ENCODE data around the gene LTBP1. TPM values are rescaled to one million over a fixed set of nuclear protein-coding genes. Genes with fewer than 3 reads are reported as not detected.

The LTBP1 gene
- total RNA-seq, 1 donor from 2014 or later: 102 TPM

GRCh38 chr2:33307659-33308270 is 361.0 kb downstream of the LTBP1 start:
- no peak for DNase-seq (ENCODE audit: extremely low spot score, unreplicated experiment)
- H3K27me3 Mint-ChIP-seq (ENCODE audit: unreplicated experiment): no peaks in the 10 kb centered on the region
- TF ChIP-seq, protein P1, sequence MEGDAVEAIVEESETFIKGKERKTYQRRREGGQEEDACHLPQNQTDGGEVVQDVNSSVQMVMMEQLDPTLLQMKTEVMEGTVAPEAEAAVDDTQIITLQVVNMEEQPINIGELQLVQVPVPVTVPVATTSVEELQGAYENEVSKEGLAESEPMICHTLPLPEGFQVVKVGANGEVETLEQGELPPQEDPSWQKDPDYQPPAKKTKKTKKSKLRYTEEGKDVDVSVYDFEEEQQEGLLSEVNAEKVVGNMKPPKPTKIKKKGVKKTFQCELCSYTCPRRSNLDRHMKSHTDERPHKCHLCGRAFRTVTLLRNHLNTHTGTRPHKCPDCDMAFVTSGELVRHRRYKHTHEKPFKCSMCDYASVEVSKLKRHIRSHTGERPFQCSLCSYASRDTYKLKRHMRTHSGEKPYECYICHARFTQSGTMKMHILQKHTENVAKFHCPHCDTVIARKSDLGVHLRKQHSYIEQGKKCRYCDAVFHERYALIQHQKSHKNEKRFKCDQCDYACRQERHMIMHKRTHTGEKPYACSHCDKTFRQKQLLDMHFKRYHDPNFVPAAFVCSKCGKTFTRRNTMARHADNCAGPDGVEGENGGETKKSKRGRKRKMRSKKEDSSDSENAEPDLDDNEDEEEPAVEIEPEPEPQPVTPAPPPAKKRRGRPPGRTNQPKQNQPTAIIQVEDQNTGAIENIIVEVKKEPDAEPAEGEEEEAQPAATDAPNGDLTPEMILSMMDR (IDR thresholded peaks at IDR 0.05): no peak
- peaks cover 29% of the 10 kb centered on the region for H3K36me3 Mint-ChIP-seq (ENCODE audit: unreplicated experiment)
- no peak overlapping the region for H3K4me3 Mint-ChIP-seq (ENCODE audit: unreplicated experiment)
- no peak overlapping the region for H3K27ac Mint-ChIP-seq (ENCODE audit: unreplicated experiment)
- H3K9me3 Mint-ChIP-seq (ENCODE audit: unreplicated experiment): no peaks in the 10 kb centered on the region
- peaks cover 12% of the 10 kb centered on the region for H3K4me1 Mint-ChIP-seq (ENCODE audit: unreplicated experiment)

- Mint-ChIP-seq H3K36me3 (ENCODE audit: unreplicated experiment) (peaks cover 31% of the 10 kb centered on the region), H3K4me1 (ENCODE audit: unreplicated experiment) (peaks cover 19% of the 10 kb centered on the region), H3K27ac (ENCODE audit: unreplicated experiment) (no peak overlapping the region), H3K27me3 (ENCODE audit: unreplicated experiment) (no peaks in the 10 kb centered on the region), H3K9me3 (ENCODE audit: unreplicated experiment) (no peaks in the 10 kb centered on the region), H3K4me3 (ENCODE audit: unreplicated experiment) (no peak overlapping the region)
- TF ChIP-seq, protein P1 (IDR thresholded peaks at IDR 0.05): no peak
- no peak for DNase-seq (ENCODE audit: extremely low spot score, unreplicated experiment)
These were observed 365.6 kb downstream of the LTBP1 start for GRCh38 chr2:33312355-33312754.

GRCh38 chr2:33313039-33313438 is 366.3 kb downstream of the LTBP1 start:
- Mint-ChIP-seq H3K27me3 (ENCODE audit: unreplicated experiment) (no peaks in the 10 kb centered on the region), H3K4me1 (ENCODE audit: unreplicated experiment) (peaks cover 19% of the 10 kb centered on the region), H3K36me3 (ENCODE audit: unreplicated experiment) (peaks cover 31% of the 10 kb centered on the region), H3K4me3 (ENCODE audit: unreplicated experiment) (no peak overlapping the region), H3K9me3 (ENCODE audit: unreplicated experiment) (no peaks in the 10 kb centered on the region), H3K27ac (ENCODE audit: unreplicated experiment) (no peak overlapping the region)
- TF ChIP-seq, protein P1 (IDR thresholded peaks at IDR 0.05): no peak
- DNase-seq (ENCODE audit: extremely low spot score, unreplicated experiment): no peak

GRCh38 chr2:33314541-33314940 is 367.8 kb downstream of the LTBP1 start:
- H3K9me3 Mint-ChIP-seq (ENCODE audit: unreplicated experiment): no peaks in the 10 kb centered on the region
- H3K4me1 Mint-ChIP-seq (ENCODE audit: unreplicated experiment): peaks cover 19% of the 10 kb centered on the region
- H3K4me3 Mint-ChIP-seq (ENCODE audit: unreplicated experiment): no peak overlapping the region
- no peak overlapping the region for H3K27ac Mint-ChIP-seq (ENCODE audit: unreplicated experiment)
- TF ChIP-seq, protein P1 (IDR thresholded peaks at IDR 0.05): no peak
- no peak for DNase-seq (ENCODE audit: extremely low spot score, unreplicated experiment)
- H3K36me3 Mint-ChIP-seq (ENCODE audit: unreplicated experiment): peaks cover 28% of the 10 kb centered on the region
- H3K27me3 Mint-ChIP-seq (ENCODE audit: unreplicated experiment): no peaks in the 10 kb centered on the region

DNA sequence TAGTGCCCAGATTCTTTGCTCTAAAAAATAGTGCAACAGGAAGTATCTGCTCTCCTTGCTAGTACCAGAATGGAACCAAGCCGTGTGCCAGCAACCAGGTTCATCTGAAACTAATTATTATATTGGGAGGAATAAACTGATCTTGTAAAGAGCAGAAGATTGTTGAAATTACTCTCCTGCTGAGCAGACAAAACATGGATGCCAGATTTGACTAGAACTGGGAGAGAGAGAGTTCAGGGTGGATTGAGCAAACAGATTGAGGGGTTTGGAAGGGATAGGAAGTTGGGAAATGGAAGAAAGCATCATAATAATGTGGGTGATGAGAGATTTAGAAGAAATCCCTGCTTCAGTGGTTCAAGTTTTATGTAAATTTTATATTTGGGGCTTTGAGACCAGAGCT is 369.6 kb downstream of the LTBP1 start:
- peaks cover 23% of the 10 kb centered on the region for H3K36me3 Mint-ChIP-seq (ENCODE audit: unreplicated experiment)

More for the DNA sequence above, 369.6 kb downstream of the LTBP1 start:
- no peak overlapping the region for H3K4me3 Mint-ChIP-seq (ENCODE audit: unreplicated experiment)
- peaks cover 31% of the 10 kb centered on the region for H3K4me1 Mint-ChIP-seq (ENCODE audit: unreplicated experiment)
- H3K27ac Mint-ChIP-seq (ENCODE audit: unreplicated experiment): no peak overlapping the region
- DNase-seq (ENCODE audit: extremely low spot score, unreplicated experiment): no peak
- no peaks in the 10 kb centered on the region for H3K27me3 Mint-ChIP-seq (ENCODE audit: unreplicated experiment)
- TF ChIP-seq, protein P1 (IDR thresholded peaks at IDR 0.05): no peak
- H3K9me3 Mint-ChIP-seq (ENCODE audit: unreplicated experiment): no peaks in the 10 kb centered on the region

All from osteocyte (in vitro differentiated cells).